Measurements from ENCODE around the gene FAM47E.

The FAM47E gene

DNA sequence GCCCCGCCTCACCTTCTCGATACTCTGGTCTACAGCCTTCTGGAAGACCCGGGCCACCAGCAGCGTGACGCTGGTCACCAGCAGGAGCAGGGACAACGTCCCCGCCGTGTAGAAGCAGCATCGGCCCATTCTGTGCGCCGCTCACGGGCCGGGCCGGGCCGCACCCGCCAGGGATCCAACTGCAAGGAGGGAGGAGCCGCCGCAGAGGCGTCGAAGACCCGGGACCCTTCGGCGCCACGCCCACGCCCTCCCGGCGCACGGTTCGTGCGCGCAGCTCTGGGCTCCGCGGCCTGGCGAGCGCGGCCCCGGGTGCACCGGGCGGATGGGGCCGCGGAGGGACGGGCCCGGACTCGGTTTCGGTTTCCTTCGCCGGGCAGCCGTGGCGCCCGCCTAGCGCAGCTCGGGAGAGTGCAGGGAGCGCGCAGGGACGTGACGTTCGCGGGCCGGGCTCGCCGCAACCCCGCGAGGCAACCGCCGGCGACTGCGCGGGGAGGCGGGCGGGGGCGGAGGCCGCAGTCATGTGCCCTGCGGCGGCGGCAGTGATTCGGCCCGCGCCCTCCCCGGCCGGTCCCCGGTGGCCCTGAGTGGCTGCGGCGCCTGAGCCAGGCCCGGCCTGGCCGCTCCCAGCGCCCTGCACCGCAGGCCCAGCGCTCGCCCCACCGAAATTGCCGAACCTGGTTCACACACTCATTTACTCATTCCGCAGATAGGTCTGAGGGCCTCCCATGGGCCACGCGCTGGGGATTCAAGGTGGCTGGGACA lies 37.9 kb upstream of the FAM47E start, which contains the start of gene SCARB2:
SCARB2 (minus strand) TSS at position 410 of the 762 bp plus-strand sequence; CDS start at position 129, 281 bp downstream.
- DNase-seq (ENCODE audit: insufficient read length, low spot score) (peak; percentile 70), FAIRE-seq (no peak)
- peak; percentile 72 for TF ChIP-seq POLR2A (IDR thresholded peaks at IDR 0.05; ENCODE audit: low read depth, low read length)

DNA sequence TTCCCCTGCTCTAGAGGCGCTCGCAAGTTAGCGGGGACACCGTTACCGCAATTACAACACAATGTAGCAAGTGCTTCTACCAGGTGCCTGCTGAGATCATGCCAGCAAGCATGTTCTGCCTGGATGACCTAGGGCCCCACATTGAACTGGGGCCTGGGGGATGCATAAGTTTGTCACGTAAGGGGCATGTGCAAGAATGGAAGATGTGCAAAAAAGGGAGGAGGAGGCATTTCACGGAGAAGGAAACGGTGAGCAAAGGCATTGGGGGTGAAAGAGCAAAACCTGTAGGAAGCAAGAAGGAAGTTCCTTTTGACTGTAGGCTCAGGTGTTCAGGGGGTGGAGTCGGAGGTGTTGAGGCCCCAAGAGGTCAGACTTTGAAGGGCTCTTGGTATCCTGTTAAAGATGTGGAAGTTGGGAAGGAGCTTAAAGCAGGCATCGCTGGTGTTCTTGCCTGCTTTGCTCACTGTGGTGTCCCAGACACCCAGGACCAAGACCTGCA lies 37.3 kb upstream of the FAM47E start:
- no peak for DNase-seq (ENCODE audit: insufficient read length, low spot score)
- no peak for FAIRE-seq
- no peak for TF ChIP-seq POLR2A (IDR thresholded peaks at IDR 0.05; ENCODE audit: low read depth, low read length)

DNA sequence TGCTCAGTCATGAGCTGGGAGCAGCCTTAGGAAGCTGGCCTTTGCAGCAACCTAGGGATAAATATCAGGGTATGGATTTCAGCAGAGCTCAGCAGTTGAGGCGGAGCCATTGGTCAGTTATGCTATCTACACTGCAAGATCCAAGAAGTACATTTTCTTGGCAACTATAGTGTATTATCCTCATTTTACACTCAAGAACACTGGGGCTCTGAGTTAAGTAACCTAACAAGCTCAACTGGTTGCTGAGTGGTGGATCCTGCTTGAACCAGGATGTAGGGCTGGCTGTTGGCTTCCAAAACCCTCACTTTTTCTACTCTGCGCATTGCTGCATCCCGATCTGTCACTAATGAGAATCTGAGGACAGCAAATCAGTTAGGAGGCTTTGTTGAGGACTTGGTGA lies 36.4 kb upstream of the FAM47E start:
- FAIRE-seq (no peak), DNase-seq (ENCODE audit: insufficient read length, low spot score) (no peak)
- no peak for TF ChIP-seq POLR2A (IDR thresholded peaks at IDR 0.05; ENCODE audit: low read depth, low read length)

DNA sequence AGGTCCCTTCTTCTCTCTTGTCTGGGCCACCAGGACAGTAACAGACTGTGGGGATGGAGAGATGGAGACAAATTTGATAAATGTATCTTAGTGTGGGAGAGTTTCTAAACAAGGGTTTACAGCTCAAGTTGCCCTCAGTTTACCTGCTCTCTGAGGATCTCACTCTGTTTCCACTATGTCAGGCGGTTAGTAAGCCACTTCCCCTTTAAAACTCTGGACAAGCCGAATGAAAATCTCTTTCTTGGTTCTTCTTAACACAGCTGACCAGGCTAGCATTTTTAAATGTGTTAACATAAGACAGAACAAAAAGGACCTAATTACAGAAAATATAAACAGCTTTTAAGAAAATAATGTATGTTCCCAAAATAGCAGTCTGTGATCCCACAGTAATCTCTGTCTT lies 35.0 kb upstream of the FAM47E start:
- TF ChIP-seq POLR2A (IDR thresholded peaks at IDR 0.05; ENCODE audit: low read depth, low read length): no peak
- DNase-seq (ENCODE audit: insufficient read length, low spot score) (no peak), FAIRE-seq (no peak)

DNA sequence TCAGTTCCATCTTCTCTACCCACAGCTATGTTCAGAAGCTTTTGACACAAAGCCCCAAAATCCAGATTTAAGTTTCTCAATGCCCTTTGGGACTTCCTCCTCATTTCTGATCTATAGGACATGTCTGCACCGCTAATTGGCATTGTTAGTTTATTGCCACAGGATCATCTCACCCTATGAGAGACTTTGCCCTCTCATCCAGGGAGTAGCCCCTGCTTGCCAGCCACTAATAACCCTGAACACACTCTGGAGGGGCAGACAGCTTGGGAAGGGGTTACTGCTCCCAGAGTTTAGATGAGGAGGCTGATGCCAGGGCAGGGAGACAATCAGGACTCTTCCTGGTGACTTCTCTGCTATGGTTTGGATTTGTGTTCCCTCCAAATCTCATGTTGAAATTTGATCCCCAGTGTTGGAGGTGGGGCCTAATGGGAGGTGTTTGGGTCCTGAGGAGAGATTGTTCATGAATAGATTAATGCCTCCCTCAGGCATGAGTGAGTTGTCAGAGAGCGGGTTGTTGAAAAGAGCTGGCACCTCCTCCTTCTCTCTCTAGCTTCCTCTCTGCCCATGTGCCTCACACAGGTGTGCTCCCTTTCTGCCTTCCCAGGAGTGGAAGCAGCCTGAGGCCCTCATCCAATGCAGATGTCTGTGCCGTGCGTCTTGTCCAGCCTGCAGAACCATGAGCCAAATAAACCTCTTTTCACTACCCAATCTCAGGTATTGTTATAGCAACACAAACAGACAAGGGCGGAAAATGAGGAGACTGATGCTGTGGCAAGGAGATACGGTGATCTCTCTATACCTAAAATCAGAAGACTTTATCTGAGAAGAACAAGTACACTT lies 34.3 kb upstream of the FAM47E start:
- DNase-seq (ENCODE audit: insufficient read length, low spot score): no peak
- no peak for FAIRE-seq
- TF ChIP-seq POLR2A (IDR thresholded peaks at IDR 0.05; ENCODE audit: low read depth, low read length): no peak

DNA sequence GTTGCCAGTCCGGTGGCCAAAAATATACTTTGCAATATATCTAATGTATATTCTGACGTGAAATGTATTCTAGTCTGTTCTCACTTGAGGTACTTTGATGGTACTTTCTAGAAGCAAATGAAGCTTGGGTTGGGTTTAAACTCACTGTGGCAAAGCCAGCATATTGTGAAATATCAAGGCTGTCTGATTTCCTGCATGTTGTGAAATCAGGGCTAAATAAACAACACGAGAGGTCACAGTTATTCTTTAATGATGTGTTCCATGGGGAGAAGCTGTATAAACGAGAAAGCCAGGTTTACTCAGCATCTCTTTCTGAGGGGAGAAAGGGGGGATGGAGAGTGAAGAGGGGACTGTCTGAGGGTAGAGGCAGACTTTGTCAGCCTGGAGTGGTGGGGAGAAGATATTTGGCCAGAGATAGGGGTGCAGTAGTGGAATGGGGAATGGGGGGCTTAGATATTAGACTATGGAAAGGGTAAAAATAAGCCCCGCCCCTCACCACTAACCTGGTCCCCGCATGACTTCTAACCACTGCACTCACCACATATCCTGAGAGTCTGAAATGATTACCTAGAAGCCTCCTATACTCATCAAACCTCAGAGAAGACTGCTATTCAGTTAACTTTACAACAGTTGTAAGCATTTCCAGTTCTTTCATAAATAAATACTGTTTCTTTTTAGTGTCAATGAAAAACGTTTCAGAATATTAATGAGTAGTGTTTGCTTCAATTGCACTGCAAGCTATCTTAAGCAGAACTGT lies 32.0 kb upstream of the FAM47E start:
- FAIRE-seq (no peak), DNase-seq (ENCODE audit: insufficient read length, low spot score) (no peak)
- TF ChIP-seq POLR2A (IDR thresholded peaks at IDR 0.05; ENCODE audit: low read depth, low read length): no peak

DNA sequence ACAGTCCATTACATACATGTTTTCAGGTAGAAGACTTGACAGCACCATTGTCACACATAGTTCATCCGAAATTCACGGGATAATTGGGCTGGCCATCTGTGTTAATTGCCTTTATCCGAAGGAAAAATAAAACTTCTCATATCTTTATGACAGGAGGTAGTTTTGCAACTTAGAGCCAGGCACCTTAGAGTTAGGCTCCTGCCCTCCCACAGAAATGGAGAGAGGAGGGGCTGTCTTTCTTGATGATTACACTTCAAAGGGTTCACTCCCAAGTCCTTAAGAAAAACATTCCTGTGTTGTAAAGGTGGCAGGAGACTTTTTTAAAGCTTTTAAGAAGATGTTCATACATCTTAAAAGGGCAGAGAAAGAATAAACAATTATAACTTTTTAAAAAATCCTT lies 27.4 kb upstream of the FAM47E start:
- DNase-seq (ENCODE audit: insufficient read length, low spot score) (no peak), FAIRE-seq (no peak)
- no peak for TF ChIP-seq POLR2A (IDR thresholded peaks at IDR 0.05; ENCODE audit: low read depth, low read length)

DNA sequence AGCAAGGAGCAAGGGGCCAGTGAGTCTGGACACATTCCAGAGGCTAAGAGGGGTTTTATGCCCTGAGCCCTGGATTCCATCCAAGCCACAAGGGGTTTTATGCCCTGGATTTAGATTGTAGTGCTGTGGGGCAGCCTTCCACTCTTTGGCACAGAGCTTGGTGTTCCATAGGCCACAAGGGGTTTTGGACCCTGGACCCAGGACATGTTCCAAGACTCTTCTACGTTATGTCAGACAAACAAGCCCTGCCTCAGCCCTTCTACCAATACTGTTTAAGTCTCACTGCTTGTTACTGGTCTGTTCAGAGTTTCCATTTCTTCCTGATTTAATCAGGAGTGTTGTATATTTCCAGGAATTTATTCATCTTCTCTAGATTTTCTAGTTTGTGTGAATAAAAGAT lies 25.1 kb upstream of the FAM47E start:
- TF ChIP-seq POLR2A (IDR thresholded peaks at IDR 0.05; ENCODE audit: low read depth, low read length): no peak
- DNase-seq (ENCODE audit: insufficient read length, low spot score): no peak
- FAIRE-seq: no peak

DNA sequence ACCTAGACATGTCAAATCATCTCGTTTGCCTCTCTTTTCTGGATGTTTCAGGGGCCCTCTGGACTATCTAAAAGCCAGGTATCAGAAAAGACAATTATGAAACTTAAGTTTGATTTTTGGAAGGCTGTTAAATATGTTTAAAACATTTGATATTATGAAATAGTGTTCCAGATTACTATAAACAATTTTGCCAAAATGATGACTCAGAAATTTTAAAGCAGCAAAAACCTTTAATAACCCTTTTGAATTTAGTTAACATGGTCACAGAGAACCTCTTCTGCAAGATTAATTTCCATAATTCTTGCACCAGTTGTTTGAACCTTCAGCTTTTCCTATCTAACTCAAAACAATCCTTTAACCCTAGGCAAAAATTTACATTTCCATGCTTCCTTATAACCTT lies 18.8 kb upstream of the FAM47E start:
- TF ChIP-seq POLR2A (IDR thresholded peaks at IDR 0.05; ENCODE audit: low read depth, low read length): no peak
- DNase-seq (ENCODE audit: insufficient read length, low spot score) (no peak), FAIRE-seq (no peak)

DNA sequence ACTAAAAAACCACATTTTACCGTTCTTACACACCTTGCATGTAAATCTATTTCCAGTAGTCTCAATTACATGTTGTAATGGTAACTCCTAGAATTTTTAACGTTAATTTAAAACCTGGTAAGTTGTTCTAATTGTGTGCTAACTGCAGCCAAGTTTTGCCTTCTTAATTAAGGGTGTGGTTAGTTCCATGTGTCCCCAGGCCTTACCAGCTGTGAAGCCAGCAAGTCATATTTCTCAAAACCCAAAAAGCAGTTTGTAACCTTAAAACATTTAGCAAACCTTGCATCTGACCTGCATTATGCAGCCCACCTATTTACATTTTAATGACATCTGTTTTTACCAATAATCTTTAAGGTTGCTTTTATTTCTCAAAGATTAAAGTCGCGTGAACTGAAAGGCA lies 18.4 kb upstream of the FAM47E start:
- no peak for FAIRE-seq

DNA sequence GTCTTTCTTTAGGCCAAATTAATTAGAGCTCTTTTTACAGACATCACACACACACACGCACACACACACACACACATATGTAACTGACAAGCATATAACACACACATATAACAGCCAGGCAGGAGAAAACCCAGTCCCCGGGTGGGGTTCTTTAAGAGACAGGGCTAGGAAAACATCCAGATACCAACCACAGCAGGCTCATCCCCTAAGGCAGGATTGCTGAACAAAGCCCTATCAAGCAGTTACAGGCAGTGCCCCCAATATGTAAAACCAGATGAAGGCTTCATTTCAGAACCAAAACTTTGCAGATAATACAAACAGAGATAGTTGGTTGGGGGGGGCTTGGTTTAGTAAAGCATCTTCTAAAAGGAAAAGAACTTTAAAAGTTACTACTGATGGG lies 18.0 kb upstream of the FAM47E start:
- no peak for DNase-seq (ENCODE audit: insufficient read length, low spot score)
- no peak for TF ChIP-seq POLR2A (IDR thresholded peaks at IDR 0.05; ENCODE audit: low read depth, low read length)
- no peak for FAIRE-seq

More for the DNA sequence above, 18.4 kb upstream of the FAM47E start:
- no peak for TF ChIP-seq POLR2A (IDR thresholded peaks at IDR 0.05; ENCODE audit: low read depth, low read length)
- no peak for DNase-seq (ENCODE audit: insufficient read length, low spot score)

DNA sequence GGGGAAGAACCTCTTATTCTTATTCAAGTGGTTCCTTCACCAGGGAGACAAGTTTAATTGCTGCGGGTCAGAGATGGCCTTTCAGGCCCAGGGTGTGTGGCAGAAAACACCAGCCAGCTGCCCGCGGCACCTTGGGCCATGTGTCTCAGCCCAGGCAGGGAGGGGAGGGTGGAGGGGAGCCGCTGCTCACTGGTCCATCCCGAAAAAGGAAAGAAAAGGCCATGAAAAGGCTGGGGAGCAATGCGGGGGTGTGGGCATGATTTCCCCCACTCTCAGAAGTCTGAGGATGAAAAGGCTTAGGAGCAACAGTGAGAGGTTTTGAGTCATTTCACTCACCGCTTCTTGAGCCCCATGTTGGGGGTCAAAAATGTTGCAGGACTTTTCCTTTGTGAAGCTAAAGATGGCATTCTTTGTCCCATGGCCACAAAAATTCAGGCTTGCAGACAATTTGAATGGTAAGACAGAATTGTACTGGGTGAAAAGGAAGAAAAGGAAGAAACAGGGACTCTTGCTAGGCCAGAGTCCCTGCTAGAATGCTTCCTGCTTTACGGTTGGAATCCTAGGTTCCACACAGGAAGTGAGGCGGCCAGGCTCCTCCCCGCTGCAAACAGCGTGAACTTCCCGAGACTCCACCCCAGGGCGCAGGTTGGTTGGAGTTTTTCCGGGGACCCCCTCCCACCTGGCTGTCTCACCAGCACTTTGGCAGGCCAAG lies 17.4 kb upstream of the FAM47E start:
- no peak for TF ChIP-seq POLR2A (IDR thresholded peaks at IDR 0.05; ENCODE audit: low read depth, low read length)
- no peak for DNase-seq (ENCODE audit: insufficient read length, low spot score)
- FAIRE-seq: no peak

DNA sequence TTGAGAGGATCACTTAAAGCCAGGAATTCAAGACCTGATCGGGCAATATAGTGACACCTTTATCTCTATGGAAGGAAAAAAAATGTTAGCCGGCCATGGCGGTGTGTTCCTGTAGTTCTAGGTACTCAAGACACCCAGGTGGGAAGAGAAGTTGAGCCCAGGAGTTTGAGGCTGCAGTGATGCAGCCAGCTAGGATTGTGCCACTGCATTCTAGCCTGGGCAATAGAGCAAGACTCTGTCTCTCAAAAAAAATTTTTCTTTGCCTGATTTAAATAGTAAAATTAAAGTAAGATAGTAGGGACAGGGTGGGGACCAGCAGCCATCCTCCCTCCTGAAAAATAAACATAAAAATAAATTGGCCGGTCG lies 16.9 kb upstream of the FAM47E start:
- FAIRE-seq (no peak), DNase-seq (ENCODE audit: insufficient read length, low spot score) (no peak)
- TF ChIP-seq POLR2A (IDR thresholded peaks at IDR 0.05; ENCODE audit: low read depth, low read length): no peak
